Fibroblast of skin of back (primary cell): ENCODE data around the gene CD276.
A peak's percentile ranks its signal among the peaks of the same experiment; 100 is the strongest.

Experiments used
- DNase-seq: peaks from one replicate; pipeline ENCODE4 v3.0.0-alpha.2; 2013

CD276 gene

DNA sequence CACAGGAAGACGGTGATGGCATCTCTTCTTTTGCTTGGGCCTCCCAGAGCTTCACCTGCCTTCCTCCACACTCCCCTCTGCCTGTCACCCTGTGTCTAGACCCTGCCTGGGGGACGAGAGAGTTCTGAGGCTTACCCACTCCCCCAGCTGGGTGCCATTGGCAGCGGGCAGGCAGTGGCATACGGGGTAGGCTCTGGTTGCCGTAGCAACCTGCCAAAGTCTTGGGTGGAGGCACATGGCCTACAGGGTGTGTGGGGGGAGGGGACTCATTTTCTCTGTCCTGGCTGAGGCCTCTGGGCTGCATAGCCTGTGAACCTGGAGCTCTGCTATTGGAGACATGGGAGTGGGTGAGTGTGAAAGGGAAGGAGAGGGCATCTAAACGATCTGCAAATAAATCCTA lies 64.5 kb downstream of the CD276 start:
- DNase-seq, result no peak

DNA sequence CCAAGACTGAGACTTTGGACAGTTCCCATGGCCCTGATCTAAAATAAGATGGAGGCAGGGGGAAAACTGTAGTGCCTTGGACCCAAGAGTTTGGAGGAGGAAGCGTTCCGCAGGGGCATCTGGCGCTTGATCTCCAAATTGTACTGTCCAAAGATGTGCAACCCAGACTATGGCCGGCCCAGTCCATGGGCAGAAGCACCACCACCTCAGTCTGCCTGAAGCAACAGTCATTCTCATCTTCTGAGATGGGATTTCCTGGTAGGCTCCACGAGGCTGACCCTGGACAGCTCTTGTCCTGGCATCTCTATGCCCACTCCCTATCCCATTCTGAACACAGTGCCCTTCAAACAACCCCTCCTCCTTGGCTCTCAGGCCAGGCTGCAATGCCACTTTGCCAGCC lies 65.3 kb downstream of the CD276 start:
- DNase-seq, result no peak

DNA sequence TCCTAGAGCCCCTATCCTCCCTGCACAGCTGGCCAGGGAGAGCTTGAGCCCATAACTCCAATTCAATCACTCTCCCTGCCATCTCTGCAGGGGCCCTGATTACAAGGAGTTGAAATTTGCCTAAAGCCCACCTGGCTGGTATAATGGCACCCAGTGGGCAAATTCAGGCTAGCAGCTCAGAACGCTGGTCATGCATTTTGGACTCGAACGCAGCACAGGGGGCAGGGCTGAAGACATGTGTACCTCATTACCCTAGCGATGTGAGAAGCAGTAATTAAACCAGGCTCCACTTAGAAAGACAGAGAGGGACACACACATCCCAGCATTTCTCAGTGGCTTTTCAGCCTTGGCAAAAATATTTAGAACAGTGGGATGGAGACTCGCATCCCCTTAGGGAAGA lies 65.8 kb downstream of the CD276 start:
- no peak for DNase-seq

DNA sequence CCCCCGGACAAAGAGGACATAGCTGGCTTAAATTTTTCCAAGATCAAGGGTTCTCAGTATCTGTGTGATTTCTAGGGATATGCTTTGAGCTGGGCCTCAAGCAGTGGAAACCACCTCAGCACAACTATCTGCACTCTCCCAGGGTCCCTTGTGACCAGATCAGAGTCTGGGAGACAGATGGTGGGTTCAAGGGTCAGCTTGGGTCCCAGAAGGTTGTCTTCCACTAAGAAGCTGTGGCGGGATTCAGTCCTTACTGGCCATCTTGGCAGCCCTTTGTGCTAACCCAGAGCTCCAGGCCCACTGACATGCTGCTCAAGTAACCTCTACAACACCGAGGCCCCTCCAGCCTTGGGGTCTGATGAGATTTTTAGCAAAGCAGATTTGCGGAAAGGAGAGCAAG lies 66.3 kb downstream of the CD276 start:
- no peak for DNase-seq

DNA sequence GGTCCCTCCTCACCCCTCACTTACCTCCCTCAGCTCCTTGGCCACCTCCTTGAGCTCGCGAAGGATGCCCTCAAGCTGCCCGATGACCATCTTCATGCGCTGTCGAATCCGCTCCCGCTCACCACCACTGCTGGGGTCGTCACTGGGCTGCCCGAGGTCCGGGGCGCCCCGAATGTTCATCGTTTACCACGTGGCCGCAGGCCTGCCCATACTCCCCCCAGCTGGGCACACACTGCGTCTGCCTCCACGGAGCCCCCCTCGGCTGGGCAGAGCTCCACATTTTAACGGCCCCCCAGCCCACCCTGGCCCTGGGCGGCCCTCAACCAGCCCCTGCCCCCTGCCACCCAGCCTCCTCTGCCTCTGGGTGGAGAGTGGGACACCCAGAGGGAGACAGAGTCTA lies 66.8 kb downstream of the CD276 start:
- DNase-seq, result no peak

DNA sequence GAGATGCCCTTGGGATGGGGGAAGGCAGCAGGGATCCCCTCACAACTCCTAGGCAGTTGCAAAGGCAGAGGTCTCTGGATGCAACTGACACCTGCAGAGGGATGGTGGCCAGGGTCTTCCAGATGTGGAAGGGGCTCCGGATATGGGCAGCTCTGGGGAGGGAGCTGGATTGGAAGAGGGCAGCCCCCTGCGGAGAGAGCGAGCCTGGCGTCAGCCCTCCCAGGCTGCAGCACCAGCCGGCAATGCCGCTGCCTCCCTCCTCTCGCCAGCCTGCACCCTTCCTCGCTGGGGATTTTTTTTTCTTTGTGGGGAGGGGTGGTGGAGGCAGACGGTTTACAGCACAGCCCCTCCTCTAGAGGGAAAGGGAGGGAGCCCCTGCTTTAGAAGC lies 67.3 kb downstream of the CD276 start:
- DNase-seq, result no peak

DNA sequence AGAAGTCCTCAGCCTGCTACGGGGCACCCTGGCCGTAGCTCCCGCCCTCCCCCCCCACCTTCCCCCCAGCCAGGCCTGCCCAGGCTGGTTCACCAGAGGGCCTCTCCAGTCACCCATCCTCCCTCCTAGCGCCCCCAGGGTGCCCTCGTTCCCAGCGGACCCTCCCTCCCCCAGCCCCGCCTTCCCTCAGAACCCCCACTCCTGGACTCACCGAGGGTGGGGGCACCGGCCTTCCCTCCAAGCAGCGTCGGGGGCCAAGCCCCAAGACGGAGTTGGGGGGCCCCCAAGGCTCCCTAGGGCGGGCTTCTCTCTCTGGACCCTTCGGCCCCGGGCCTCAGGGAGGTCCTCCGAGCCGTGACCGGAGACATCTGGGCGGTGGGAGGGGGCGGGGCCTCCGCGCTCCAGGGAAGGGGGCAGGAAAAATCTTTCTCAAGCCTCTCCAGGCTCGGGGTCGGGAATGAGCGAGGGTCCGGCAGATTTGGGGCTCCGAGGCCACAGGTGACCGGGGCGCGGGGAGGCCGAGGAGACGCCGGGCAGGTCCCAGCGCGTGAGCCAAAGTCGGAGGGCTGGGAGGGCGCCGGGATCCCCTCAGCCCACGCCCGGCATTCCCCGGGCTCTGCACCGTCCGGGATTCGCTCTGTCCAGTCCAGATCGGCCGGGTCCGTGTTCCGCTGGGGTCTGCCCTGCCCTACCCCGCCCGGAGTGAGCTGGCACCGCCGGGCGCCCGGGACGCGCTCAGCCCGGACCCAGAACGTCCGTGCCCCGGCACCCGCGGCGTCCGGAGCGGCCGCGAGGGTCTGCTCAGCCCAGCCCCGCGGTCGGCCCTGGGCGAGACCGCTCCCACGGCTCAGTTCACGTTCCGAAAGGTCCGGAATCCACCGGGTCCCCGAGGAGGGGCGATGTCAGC lies 68.0 kb downstream of the CD276 start:
- DNase-seq, result no peak

DNA sequence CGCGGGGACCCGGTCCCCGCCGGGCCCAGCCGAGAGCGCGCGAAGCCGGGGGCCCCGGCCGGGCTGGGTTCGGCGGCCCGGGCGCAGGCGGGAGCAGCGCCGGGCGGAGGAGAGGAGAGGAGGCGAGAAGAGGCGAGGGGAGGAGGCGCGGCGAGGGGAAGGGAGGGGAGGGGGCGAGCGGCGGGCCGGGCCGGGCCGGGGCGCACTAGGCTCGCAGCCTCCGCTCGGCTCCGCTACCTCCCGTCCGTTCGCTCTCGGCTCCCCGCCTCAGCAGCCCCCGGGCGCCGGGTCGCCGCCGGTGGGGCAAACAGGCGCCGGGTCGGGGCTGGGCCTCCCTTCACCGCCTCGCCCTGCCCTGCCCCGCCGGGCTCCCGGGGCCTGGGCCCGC lies 68.6 kb downstream of the CD276 start:
- DNase-seq, result peak; percentile 17

DNA sequence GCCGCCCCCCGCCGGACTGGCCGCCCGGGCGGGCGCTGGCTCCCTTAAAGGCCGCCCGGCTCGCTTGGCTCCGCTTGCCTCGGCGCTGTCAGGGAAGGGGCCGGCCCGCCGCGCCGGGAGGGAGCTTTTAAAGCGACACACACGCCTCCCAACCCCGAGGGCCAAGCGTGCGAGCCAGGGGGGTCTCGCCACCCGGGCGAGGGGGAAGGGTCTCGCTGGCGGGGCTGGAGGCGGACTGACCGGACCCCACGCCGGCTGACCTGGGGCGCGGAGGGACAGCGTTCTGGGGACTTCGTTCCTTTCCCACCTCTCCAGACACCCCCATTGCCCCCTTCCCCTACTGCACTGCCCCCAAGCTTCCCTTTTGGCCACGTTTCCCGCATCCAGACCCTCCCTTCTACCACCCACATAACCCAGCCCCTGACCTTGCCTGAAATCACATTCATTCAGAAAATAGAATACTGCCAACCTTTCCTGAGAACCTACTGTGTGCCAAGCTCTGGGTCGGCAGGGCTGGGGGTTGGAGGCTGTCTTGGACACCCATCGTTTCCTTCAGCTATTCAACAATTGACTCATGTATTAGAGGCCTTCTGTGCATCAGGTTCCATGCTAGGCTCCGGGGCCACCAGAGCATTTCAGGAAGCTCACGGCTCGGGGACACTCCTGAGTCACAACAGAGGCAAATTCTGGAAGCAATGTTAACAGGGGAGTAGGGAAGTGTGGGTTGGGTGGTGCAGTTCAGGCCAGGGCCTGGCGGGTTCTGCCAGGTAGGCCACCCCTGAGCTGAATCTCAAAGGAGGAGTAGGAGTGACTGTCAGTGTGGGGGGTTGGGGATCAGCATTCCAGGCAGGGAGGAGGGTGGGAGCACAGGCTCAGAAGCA lies 69.3 kb downstream of the CD276 start, which contains the start of gene INSYN1:
INSYN1 (minus strand) TSS at position 102 of the 881 bp plus-strand sequence. CDS start 2,221 bp downstream, outside the sequence.
- DNase-seq, result peak; percentile 61

DNA sequence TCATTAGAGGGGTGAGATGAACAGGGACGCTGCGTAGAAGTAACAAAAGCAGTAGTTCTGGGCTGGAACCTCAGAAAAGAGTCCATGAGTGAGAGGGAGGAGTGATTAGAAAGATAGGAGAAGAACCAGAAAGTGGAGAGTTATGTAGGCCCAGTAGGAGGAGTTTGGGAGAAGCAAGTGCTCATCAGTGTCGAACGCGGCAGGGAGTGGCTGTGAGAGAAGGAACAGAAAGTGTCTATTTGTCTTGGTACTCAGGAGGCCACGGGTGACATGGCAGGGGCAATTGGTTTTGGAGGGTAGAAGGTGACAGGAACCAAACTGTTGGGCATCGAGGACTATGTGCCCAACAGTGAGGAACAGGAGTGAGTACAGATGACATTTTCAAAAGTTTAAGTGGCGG lies 70.3 kb downstream of the CD276 start:
- no peak for DNase-seq

DNA sequence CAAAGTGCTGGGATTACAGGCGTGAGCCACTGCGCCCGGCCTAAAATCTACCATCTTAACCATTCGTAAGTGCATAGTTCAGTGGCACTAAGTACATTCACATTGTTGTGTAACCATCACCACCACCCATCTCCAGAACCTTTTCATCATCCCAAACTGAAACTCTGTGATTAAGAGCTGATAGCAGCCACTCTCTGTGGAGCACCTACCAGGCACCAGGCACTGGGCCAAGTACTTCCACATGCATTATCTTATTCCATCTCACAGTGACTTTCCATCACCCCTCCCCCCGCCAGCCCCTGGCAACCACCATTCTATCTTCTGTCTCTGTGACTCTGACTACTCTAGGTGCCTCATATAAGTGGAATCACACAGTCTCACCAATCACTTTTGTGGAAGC lies 71.3 kb downstream of the CD276 start:
- no peak for DNase-seq

DNA sequence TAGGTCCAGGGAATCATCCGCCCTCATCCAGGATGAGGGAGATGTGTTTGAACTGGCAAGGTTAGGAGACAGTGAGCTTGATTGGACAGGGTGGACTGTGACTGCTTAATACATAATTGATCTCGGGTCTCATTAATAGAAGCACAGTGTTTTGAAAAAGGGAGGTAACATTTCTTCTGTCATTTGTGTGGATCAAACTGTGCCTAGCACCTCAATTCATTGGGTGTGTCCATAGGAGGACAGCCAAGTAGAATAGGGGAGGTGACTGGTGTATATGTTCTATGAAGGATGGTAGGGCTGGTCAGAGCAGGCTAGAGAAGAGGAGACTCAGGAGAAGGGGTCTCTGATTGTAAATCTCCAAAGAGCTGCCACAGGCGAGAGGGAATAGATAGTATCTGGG lies 71.8 kb downstream of the CD276 start:
- no peak for DNase-seq

DNA sequence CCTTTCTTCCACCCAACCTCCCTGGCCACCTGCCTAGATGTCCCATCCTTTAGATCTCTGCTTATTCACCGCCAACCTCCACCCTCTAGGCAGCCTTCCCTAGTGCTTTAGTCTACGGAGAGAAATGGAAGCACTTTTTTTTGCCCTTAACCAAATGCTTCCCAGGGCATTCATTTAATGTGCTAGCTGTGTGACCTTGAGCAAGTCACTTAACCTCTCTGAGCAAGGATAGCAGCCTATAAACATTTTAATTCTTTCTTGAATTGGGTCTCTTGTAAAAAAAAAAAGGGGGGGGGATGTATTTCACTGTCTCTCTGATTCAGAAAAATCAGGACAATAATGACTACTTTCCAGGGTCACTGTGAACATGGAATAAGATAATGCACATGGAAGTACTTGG lies 72.2 kb downstream of the CD276 start:
- DNase-seq, result no peak

DNA sequence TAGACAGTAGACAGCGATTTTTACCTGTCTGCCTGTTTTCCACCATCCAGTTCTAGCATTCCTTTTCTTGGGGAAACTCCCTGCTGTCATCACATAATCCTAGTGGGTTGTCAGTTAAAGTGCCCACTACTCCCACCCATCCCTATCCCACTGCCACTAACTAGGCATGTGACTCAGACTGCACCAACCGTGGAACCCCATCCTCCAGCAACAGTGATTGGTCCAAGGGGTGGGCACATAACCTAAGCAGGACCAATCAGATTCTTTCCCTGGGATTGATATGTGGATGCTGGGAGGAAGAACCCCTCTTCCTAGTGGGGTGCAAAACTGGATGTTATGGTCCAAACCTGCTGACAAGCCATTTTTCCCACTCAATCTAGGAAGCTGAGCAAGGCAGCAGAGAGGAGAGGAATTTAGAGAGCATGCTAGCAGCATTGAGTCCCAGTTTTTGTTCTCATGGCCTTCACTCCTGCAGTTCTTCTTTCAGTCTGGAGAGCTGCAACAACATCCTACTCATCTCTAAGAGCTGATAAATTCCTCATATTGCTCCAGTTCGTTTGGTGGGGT lies 72.8 kb downstream of the CD276 start:
- no peak for DNase-seq

DNA sequence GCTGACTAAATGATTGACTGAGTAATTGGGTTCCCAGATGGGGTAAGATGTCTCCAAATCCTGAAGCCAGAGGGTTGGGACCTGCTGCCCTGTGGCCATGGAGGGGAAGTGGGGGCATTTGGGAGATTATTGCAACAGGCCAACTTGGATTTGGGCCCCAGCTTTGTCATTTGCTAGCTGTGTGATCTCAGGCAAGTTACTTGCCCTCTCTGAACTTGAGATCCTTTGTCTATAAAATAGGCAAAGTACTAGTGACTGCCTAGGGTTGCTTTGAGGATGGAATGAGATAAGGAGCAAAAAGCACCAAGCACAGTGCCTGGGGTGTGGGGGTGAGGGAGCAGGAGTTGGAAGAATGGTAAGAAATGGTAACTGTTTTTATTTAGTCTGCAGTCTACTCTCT lies 73.4 kb downstream of the CD276 start:
- DNase-seq, result no peak

DNA sequence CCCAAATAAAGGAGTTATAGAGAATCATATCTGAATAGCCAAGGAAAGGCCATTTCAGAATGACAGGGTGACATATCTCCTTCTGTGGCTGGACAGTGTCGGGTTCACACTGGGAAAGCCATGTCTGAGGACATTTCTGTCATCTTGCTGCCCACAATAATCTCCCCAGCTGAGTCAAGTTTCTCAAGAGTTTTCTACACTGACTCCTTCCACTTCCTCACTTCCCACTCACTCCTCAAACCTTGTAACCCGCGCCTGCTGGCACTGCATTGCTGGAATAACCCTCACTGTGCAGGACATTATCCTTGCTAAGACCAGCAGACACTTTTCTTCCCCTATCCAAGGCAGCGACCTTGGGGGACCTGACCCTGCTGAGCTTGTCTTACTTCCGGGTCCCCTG lies 74.3 kb downstream of the CD276 start:
- DNase-seq, result no peak

DNA sequence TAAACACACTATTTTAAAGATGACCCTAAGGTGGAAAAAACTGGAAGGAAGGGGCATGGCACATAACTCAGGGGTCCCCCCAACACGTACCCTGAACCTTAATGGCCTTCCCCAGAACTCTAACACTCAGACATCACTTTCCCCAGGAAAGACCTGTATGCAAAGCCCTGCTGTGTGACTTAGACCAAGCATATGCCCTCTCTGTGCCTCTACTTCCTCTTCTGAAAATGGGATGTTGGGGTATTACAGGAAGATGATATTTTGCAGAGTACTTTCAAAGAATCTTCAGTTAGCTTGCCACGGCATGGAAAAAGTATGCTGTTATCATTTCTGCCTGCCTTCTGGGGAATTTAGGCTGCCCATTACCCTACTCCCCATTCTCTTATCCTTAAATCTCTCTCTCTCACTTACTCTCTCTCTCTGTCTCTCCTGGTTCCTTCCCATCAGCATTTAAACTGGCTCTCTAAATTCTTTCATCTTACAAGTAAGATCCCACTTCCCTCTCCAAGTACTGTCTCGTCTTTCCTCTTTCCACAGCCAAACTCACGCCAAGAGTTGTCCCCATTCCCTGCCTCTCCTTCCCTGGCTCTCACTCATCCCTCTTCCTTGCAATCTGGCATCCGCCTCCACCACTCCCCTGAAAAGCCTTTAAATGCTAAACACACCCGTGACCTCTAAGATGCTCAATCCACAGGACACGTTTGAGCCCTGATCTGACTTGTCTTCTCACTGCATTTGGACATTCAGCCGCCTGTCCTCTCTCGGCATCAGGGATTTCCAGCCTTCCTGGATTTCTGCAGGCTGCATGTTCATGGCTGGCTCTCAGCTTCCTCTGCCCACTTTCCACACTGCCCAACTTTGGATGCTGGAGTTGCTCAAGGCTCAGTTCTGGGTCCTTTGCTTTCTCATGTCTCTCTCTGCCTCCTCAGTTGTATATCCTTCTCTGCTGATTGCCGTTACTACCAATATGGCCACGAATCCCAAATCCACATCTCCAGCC lies 76.4 kb downstream of the CD276 start:
- no peak for DNase-seq

DNA sequence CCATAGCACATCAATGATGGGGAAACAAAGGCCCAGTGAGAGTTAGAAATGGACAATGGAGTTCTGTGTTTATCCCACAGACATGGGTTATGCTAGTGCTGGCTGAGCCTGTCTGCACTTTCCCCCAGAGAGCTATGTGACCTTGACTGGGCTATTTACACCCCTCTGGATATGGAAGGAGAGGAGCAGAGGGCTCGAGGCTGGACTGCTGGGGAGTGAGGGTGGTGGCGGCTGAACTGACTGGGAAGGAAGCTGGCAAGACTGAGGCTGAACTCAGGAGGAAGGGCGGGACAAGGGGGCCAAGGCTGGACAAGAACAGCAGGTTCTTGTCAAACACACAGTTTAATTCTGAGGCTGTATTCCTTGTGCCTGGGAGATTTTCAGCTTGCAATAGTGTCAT lies 79.7 kb downstream of the CD276 start:
- no peak for DNase-seq
